Measurements from ENCODE around the gene MPP4. TPM values are rescaled to one million over a fixed set of nuclear protein-coding genes. Genes with fewer than 3 reads are reported as not detected.

The MPP4 gene
- total and polyA plus RNA-seq, 4 donors, result 0.08 to 0.22 (median 0.15) TPM; not detected in 1

DNA sequence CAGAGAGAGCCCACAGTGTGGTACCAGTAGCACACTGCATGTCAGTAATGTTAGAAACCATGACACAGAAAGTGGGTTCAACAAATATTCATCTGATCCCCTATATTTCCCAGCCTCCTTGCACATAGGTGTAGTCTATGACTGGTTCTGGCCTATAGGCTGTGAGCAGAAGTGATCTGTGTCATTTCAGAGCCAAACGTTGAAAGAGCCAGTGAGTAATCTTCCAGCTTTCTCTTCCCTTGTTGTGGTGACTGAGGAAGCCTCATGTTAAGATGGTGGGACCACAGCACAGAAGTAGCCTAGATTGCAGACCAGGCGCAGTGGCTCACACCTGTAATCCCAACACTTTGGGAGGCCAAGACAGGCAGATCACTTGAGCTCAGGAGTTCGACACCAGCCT is 59.2 kb downstream of the MPP4 start:
- no peak overlapping the region for H3K4me3 ChIP-seq
- H3K36me3 ChIP-seq (ENCODE audit: control insufficient read depth in 4 of 4, insufficient read depth in 4 of 4, low read length in 4 of 4), result peaks cover 0 to 14% (median 12%) of the 10 kb centered on the region in 4 donors
- WGBS, 2 donors, result 79 to 85% methylated on average over 3 of the region's 3 CpGs
- H3K27ac ChIP-seq (ENCODE audit: low read depth in 1 of 2, low read length in 1 of 2), result no peak overlapping the region
- TF ChIP-seq, protein P1, sequence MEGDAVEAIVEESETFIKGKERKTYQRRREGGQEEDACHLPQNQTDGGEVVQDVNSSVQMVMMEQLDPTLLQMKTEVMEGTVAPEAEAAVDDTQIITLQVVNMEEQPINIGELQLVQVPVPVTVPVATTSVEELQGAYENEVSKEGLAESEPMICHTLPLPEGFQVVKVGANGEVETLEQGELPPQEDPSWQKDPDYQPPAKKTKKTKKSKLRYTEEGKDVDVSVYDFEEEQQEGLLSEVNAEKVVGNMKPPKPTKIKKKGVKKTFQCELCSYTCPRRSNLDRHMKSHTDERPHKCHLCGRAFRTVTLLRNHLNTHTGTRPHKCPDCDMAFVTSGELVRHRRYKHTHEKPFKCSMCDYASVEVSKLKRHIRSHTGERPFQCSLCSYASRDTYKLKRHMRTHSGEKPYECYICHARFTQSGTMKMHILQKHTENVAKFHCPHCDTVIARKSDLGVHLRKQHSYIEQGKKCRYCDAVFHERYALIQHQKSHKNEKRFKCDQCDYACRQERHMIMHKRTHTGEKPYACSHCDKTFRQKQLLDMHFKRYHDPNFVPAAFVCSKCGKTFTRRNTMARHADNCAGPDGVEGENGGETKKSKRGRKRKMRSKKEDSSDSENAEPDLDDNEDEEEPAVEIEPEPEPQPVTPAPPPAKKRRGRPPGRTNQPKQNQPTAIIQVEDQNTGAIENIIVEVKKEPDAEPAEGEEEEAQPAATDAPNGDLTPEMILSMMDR (IDR thresholded peaks at IDR 0.05; ENCODE audit: control extremely low read depth, extremely low read depth), result no peak
- H3K27me3 ChIP-seq (ENCODE audit: control insufficient read depth in 3 of 3, insufficient read depth in 3 of 3, low read length in 2 of 3), result no peaks in the 10 kb centered on the region
- no peak for DNase-seq
- H3K4me1 ChIP-seq (ENCODE audit: control insufficient read depth in 5 of 5, insufficient read depth in 5 of 5, low read length in 5 of 5), result peaks cover 0 to 17% (median 3%) of the 10 kb centered on the region in 5 donors
- no peaks in the 10 kb centered on the region for H3K9me3 ChIP-seq (ENCODE audit: control insufficient read depth in 4 of 4, insufficient read depth in 3 of 4, low read length in 3 of 4)
- no peak for ATAC-seq (ENCODE audit: insufficient read depth, low FRiP score)
- H3K9ac ChIP-seq (ENCODE audit: insufficient read depth in 1 of 2, low read length in 2 of 2), result no peak overlapping the region

DNA sequence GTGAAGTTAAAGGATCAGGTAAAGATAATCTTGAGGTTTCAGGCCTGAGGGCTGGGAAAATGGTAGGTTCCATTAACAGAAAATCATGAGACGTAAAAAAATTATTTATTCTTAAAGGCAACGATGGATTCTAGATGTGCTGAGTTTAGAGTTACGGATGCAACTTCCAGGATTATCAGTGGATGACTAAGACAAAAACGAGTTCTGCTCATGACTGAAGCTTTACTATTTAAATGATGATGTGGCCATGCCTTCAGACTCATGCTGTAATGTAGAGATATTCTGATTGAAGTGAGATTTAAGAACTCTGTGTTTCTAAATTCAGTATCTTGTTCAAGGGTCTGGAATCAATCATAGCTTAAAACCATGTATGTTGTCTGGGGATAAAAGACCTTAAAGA is 60.1 kb downstream of the MPP4 start:
- peaks cover 2 to 18% (median 14%) of the 10 kb centered on the region in 4 donors for H3K36me3 ChIP-seq (ENCODE audit: control insufficient read depth in 4 of 4, insufficient read depth in 4 of 4, low read length in 4 of 4)
- 78 to 94% methylated on average over 4 of the region's 4 CpGs for WGBS, 2 donors
- no peak for ATAC-seq (ENCODE audit: insufficient read depth, low FRiP score)
- H3K4me3 ChIP-seq, result no peak overlapping the region
- H3K4me1 ChIP-seq (ENCODE audit: control insufficient read depth in 5 of 5, insufficient read depth in 5 of 5, low read length in 5 of 5), result peaks cover 0 to 17% (median 3%) of the 10 kb centered on the region in 5 donors
- H3K27me3 ChIP-seq (ENCODE audit: control insufficient read depth in 3 of 3, insufficient read depth in 3 of 3, low read length in 2 of 3), result no peaks in the 10 kb centered on the region
- H3K9me3 ChIP-seq (ENCODE audit: control insufficient read depth in 4 of 4, insufficient read depth in 3 of 4, low read length in 3 of 4), result no peaks in the 10 kb centered on the region
- no peak for DNase-seq
- no peak overlapping the region for H3K9ac ChIP-seq (ENCODE audit: insufficient read depth in 1 of 2, low read length in 2 of 2)
- TF ChIP-seq, protein P1 (IDR thresholded peaks at IDR 0.05; ENCODE audit: control extremely low read depth, extremely low read depth), result no peak
- no peak overlapping the region for H3K27ac ChIP-seq (ENCODE audit: low read depth in 1 of 2, low read length in 1 of 2)

DNA sequence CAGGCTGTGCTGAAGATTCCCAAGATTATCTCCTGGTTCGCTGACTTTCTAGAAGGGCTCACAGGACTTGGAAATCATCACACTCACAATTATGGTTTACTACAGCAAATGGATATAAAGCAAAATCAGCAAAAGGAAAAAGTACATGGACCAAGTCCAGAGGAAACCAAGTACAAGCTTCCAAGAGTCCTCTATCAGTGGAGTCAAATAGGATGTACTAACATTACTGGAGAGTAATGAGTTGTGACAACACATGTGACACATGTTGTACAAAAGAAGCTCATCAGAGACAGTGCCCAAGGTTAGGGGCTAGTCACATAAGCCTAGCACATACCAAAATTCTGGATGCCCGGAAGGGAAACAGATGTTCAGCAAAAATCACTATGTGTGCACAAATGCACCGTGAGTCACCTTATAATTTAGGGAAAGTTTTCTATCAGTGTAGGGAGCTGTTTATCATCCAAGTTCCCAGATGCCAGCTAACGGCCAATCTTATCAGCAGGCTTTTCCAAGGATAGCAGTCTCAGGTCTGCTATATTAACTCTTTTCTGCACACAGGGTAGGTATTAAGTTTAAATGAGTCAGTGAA is 64.7 kb downstream of the MPP4 start:
- Histone ChIP-seq H3K27ac (ENCODE audit: low read depth in 1 of 2, low read length in 1 of 2) (no peak overlapping the region), H3K4me1 (ENCODE audit: control insufficient read depth in 5 of 5, insufficient read depth in 5 of 5, low read length in 5 of 5) (peaks cover 0 to 15% (median 0%) of the 10 kb centered on the region in 5 donors), H3K4me3 (no peak overlapping the region), H3K27me3 (ENCODE audit: control insufficient read depth in 3 of 3, insufficient read depth in 3 of 3, low read length in 2 of 3) (no peaks in the 10 kb centered on the region), H3K9ac (ENCODE audit: insufficient read depth in 1 of 2, low read length in 2 of 2) (no peak overlapping the region), H3K36me3 (ENCODE audit: control insufficient read depth in 4 of 4, insufficient read depth in 4 of 4, low read length in 4 of 4) (peaks cover 3 to 41% (median 31%) of the 10 kb centered on the region in 4 donors), H3K9me3 (ENCODE audit: control insufficient read depth in 4 of 4, insufficient read depth in 3 of 4, low read length in 3 of 4) (no peaks in the 10 kb centered on the region)
- 85 to 88% methylated on average over 4 of the region's 4 CpGs for WGBS, 2 donors
- DNase-seq (peak in 2 of 3 donors; percentile 63 to 78), ATAC-seq (ENCODE audit: insufficient read depth, low FRiP score) (no peak)
- TF ChIP-seq, protein P1 (IDR thresholded peaks at IDR 0.05; ENCODE audit: control extremely low read depth, extremely low read depth), result no peak

DNA sequence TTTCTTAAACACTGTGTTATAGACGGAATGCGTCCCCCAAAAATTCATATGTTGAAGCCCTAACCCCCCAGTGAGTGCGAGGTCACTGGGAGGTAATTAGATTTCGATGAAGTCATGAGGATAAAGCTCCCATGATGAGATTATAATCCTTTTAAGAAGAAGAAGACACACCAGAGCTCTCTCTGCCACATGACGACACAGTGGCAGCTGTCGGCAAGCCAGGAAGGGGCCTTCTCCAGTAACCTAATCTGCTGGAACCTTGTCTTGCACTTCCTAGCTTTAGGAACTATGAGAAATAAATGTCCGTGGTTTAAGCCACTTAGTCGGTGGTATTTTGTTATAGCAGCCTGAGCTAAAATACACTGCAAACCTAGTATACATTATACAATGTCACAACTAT is 67.4 kb downstream of the MPP4 start:
- TF ChIP-seq, protein P1 (IDR thresholded peaks at IDR 0.05; ENCODE audit: control extremely low read depth, extremely low read depth), result no peak
- 95 to 96% methylated on average over 8 of the region's 8 CpGs for WGBS, 2 donors

More for the DNA sequence above, 67.4 kb downstream of the MPP4 start:
- Histone ChIP-seq H3K4me3 (no peak overlapping the region), H3K27ac (ENCODE audit: low read depth in 1 of 2, low read length in 1 of 2) (no peak overlapping the region), H3K9me3 (ENCODE audit: control insufficient read depth in 4 of 4, insufficient read depth in 3 of 4, low read length in 3 of 4) (no peaks in the 10 kb centered on the region), H3K9ac (ENCODE audit: insufficient read depth in 1 of 2, low read length in 2 of 2) (no peak overlapping the region), H3K36me3 (ENCODE audit: control insufficient read depth in 4 of 4, insufficient read depth in 4 of 4, low read length in 4 of 4) (peaks cover 9 to 36% (median 26%) of the 10 kb centered on the region in 4 donors), H3K27me3 (ENCODE audit: control insufficient read depth in 3 of 3, insufficient read depth in 3 of 3, low read length in 2 of 3) (no peaks in the 10 kb centered on the region), H3K4me1 (ENCODE audit: control insufficient read depth in 5 of 5, insufficient read depth in 5 of 5, low read length in 5 of 5) (peaks cover 0 to 15% (median 0%) of the 10 kb centered on the region in 5 donors)
- ATAC-seq (ENCODE audit: insufficient read depth, low FRiP score), result no peak
- DNase-seq, result no peak

All from lung (tissue), 12 donors.